GM12875 (cell line): Measurements from ENCODE around the gene BBX.

Experiments used
- H3K4me3 ChIP-seq: one replicate; pipeline ENCODE4 v1.5.1; 2011; ENCODE audit warnings: low read depth, low read length, control low read depth
- CTCF ChIP-seq: IDR thresholded peaks from 2 replicates; pipeline ENCODE4 v1.5.1; 2011; ENCODE audit warnings: low read depth, mild to moderate bottlenecking, control low read depth, inconsistent platforms, low read length, moderate library complexity, borderline replicate concordance; ENCODE audit not compliant: insufficient read depth

Gene BBX

GRCh38 chr3:107845380-107846278, 322.9 kb downstream of the BBX start:
- H3K4me3 ChIP-seq = no peak overlapping the region
- no peak for TF ChIP-seq CTCF

GRCh38 chr3:107846279-107846852, 323.6 kb downstream of the BBX start:
- TF ChIP-seq CTCF = peak; percentile 71
- no peak overlapping the region for H3K4me3 ChIP-seq

- no peak for TF ChIP-seq CTCF
- H3K4me3 ChIP-seq = no peak overlapping the region
Measured at GRCh38 chr3:107847791-107848190, 325.0 kb downstream of the BBX start.

GRCh38 chr3:107848351-107848915, 325.7 kb downstream of the BBX start:
- TF ChIP-seq CTCF = no peak
- H3K4me3 ChIP-seq = no peak overlapping the region

GRCh38 chr3:107850681-107851080, 327.9 kb downstream of the BBX start:
- H3K4me3 ChIP-seq = no peak overlapping the region
- no peak for TF ChIP-seq CTCF

GRCh38 chr3:107853821-107854220, 331.1 kb downstream of the BBX start:
- TF ChIP-seq CTCF = no peak
- no peak overlapping the region for H3K4me3 ChIP-seq
